Hippocampal formation (tissue), 2 donors: Measurements from ENCODE around the gene CPA5.

Experiments
- DNase-seq, 2 donors: peaks; one replicate each; lab custom pipeline; 2025; lab: John Stamatoyannopoulos, UW

Gene CPA5

GRCh38 chr7:130332259-130333053 lies 12.2 kb upstream of the CPA5 start:
- DNase-seq: no peak

GRCh38 chr7:130333832-130334231 lies 10.8 kb upstream of the CPA5 start:
- DNase-seq: no peak

GRCh38 chr7:130334274-130334673 lies 10.3 kb upstream of the CPA5 start:
- DNase-seq: no peak

DNA sequence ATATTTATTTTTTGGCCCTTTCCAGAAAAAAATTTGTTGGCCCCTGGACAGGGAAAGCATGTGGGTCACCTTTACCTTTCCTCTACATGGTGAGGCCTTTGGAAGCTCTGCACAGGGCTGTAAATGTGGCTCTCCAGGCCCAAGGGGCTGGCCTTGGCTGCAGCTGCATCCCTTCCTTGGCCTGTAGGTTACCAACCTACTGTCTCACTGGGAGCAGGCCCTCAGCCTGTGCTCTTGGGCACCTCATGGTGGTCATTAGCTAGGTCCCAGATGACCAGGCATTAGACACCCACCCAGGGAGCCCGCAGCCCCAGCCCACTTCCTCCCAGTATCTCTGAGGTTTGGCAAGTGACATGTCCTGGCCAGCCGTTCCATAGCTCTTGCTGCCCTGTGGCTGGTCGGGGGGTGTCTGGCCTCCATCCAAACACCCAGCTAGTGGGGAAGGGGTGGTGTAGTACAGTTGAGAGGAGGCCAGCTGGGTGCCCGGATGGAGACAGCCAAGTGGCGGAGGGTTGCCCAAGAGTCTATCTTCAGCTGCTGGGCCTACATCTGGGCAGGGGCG lies 7.1 kb upstream of the CPA5 start:
- no peak for DNase-seq

GRCh38 chr7:130338233-130338632 lies 6.4 kb upstream of the CPA5 start:
- no peak for DNase-seq

DNA sequence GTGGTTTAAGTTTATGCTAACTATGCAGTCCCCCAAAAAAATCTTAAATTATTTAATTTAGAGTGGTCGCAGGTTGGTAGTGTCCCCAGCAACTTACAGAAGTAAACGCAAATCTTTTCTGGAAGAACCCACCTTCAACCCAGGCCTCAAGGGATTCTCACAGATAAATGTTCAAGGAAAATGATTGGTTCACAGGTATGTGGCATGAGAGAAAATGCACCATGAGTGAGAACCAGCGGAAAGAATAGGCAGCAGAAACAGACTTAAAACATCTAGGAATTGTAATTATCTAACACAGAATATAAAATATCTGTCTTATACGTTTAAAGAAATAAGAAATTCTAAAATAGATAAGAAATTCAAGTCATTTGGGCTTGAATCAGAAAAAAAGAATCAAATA lies 2.7 kb upstream of the CPA5 start:
- no peak for DNase-seq

DNA sequence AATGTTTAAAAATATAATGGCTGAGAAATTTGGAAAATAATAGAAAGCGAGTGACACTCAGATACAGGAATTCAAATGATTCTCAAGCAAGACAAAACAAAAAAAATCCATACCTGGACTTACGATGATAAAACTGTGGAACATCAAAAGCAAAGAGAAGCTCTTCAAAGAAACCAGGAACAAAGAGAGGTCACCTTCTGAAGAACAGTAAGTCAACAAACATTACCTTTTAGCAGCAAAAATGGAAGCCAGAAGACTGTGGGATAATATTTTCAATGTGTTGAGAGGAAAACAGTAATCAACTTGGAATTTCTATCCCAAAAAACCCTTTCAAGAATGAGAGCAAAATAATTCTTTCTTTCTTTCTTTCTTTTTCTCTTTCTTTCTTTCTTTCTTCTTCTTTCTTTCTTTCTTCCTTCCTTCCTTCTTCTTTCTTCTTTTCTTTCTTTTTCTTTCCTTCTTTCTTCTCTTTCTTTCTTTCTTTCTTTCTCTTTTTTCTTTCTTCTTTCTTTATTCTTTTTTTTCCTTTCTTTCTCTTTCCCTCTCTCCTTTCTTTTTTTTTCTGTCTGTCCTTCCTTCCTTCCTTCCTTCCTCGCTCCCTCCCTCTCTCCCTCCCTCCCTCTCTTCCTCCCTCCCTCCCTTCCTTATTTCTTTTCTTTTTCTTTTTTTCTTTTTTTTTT lies 1.8 kb upstream of the CPA5 start:
- DNase-seq: no peak

- no peak for DNase-seq
Measured at GRCh38 chr7:130345136-130345535, 520 bp downstream of the CPA5 start.

- DNase-seq: no peak
Measured at GRCh38 chr7:130345725-130346124, 1.1 kb downstream of the CPA5 start.

GRCh38 chr7:130346177-130346905 lies 1.7 kb downstream of the CPA5 start:
- no peak for DNase-seq

GRCh38 chr7:130346941-130347340 lies 2.3 kb downstream of the CPA5 start:
- no peak for DNase-seq

GRCh38 chr7:130349911-130350782 lies 5.5 kb downstream of the CPA5 start:
- DNase-seq: no peak

DNA sequence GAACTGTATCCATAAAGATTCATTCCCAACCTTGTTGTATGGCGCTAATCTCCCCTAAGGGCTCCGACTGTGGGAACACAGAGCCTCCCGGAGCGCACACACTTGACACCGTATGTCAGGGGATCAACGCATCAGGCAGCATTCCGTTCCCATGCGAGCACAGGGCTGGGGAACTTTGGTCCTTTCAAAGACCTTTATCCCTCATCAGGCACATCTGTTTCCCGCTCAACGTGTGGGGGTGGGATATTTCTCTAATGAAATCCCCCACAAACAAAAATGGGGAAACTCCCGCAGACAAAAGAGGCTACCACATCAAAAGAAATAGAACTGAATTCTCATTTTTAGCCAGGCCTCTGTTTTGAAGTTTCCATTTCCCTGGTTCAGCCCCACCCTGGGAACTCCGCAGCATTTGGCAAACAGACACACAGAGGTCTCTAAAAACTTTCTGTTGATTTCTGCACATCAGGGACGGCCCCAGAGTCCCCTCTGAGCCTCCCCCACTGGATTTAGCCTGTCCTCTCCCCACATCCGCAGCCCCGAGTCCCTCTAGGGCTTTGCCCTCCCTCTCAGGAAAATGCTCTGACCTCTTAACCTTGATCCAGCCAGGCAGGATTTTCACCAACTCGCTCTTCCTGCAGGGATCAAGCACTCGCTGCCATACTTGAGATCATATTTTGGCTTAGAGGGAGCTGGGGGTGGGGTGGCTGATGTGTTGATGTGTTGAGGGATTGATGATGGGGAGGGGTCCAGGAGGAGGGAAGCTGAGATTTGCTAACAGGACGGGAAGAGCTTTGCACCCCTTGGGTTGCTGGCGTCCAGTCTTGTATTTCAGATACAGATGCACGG lies 6.6 kb downstream of the CPA5 start:
- no peak for DNase-seq

DNA sequence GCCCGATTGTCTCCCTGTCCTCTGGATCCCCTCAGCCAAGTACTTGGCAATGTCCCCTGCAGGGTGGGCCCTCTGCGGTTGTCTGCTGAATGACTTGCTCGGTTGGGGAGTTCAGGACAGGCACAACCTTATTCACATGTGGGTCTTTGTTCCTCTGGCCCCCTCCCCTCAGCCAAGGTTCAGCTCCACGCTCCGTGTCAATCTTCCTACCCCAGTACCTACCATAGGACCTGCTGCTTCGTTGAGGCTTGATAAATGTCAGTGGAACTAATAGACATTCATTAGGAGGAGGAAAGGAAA lies 7.1 kb downstream of the CPA5 start:
- DNase-seq: no peak

DNA sequence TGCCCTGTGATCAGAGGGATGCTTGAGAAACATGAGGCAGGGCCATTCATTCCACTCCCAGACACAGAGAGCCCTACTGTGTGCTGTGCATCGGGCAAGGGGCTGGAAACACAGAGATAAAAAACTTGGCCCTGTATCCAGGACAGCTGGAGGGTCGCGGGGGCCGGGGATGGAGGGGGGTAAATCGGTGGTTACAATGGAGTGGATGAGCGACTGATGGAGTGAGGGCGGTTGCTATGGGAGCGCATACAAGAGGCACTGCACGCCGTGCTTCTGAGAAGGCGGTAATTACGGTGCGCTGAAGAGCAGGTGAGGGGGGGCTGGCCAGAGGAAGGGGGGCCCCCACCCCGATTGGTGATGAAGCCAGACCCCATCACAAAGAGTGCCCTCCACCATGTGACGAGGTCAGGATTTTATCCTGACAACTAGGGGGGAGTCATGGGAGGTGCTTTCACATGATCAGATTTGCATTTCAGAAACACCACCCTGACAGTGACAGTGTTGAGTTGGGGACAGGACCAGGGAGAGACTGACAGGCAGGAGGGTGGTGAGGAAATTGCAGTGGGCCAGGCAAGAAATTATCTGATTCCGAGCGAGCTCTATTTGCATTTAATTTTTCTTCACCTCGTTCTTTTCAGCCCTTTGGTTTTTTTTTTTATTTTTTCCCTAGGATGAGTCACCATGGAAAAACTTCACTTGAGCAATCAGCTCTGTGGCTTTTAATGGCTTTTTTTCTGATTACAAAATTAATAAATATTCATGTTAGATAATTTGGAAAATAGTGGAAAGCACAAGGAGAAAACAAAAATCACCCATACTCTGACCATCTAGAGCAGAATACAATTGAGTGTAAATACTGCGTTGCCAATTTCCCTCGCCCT lies 7.8 kb downstream of the CPA5 start:
- no peak for DNase-seq

GRCh38 chr7:130353196-130353595 lies 8.6 kb downstream of the CPA5 start:
- no peak for DNase-seq

- DNase-seq: no peak
Measured at GRCh38 chr7:130356121-130356875, 11.7 kb downstream of the CPA5 start.

- DNase-seq: peak in 1 of 2 donors; percentile 38
Measured at GRCh38 chr7:130356876-130357611, 12.4 kb downstream of the CPA5 start.
